Measurements from ENCODE around the gene LCN6. TPM values are rescaled to one million over a fixed set of nuclear protein-coding genes. Genes with fewer than 3 reads are reported as not detected.
A peak's percentile ranks its signal among the peaks of the same experiment; 100 is the strongest.

LCN6 gene
- total and polyA plus RNA-seq, 2 donors (not counting 1 experiment from before 2014, with no cell fraction given) = 0.18 TPM; not detected in 1

DNA sequence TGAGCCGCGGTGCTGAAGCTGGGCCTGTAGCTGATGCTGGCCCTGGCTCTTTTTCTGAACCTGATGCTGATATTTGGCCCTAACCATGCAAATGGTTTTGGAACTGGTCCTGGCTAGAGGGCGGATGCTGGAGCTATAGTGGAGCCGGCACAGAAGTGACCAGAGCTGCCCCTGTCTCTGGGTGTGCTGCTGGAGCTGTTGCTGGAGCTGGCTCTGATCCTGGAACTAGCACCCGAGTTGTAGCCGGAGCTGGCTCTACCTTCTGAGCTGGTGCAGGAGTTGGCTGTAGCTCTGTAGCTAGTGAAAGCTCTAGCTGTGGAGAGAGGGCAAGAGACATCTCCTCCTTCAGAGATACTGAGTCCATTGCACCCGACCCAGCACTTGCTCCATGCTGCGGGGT is 18.4 kb downstream of the LCN6 start:
- Histone ChIP-seq H3K27me3 (replicated peaks in 1 of 4; ENCODE audit: control extremely low read depth in 1 of 4, control insufficient read depth in 3 of 4, insufficient read depth in 4 of 4, low read length in 3 of 4) (no peaks in the 10 kb centered on the region), H3K79me2 (ENCODE audit: control insufficient read depth, insufficient read depth, low read length) (peaks cover 28% of the 10 kb centered on the region), H3K4me3 (ENCODE audit: control extremely low read depth in 1 of 5, extremely low read depth in 1 of 5, insufficient read depth in 1 of 5, low read depth in 2 of 5, low read length in 4 of 5) (no peak overlapping the region), H2AFZ (ENCODE audit: insufficient read depth, low read depth, low read length, poor library complexity, severe bottlenecking) (no peak overlapping the region), H3K9ac (ENCODE audit: low read length) (no peak overlapping the region), H3K27ac (ENCODE audit: low read length in 2 of 2) (no peak overlapping the region), H4K20me1 (ENCODE audit: control insufficient read depth, insufficient read depth, low read length, poor library complexity, severe bottlenecking) (peaks cover 30% of the 10 kb centered on the region), H3K4me1 (ENCODE audit: control insufficient read depth in 2 of 2, insufficient read depth in 2 of 2, low read length in 2 of 2) (peaks cover 22 to 35% of the 10 kb centered on the region in 2 donors), H3K36me3 (replicated peaks in 1 of 2; ENCODE audit: control extremely low read depth in 1 of 2, control insufficient read depth in 1 of 2, extremely low read depth in 1 of 2, insufficient read depth in 2 of 2, low read length in 1 of 2) (peaks cover 0 to 18% of the 10 kb centered on the region in 2 experiments), H3K4me2 (replicated peaks; ENCODE audit: low read depth, low read length, poor library complexity, severe bottlenecking) (no peak overlapping the region), H3K9me3 (ENCODE audit: control extremely low read depth in 1 of 3, control insufficient read depth in 2 of 3, insufficient read depth in 1 of 3, low read length in 2 of 3) (no peaks in the 10 kb centered on the region)
- H3K27me3 Mint-ChIP-seq = no peaks in the 10 kb centered on the region
- intact Hi-C loops (cut with micrococcal nuclease) = no loop called here
- POLR2A ChIA-PET = interaction anchor here (0.7 to 5.1 kb wide), 10 partner anchors 11 to 59 kb away, joined by 3 to 83 read pairs (median 9); partner anchors contain the start of genes LCN6 and LCN8
- CTCF ChIA-PET = interaction anchor here (0.7 to 7.2 kb wide), 11 partner anchors 11 to 317 kb away, joined by 3 to 102 read pairs (median 4); partner anchors contain the start of genes LCN10, LCN6 and LCN8
- no peak for DNase-seq
- TF ChIP-seq, protein P1, sequence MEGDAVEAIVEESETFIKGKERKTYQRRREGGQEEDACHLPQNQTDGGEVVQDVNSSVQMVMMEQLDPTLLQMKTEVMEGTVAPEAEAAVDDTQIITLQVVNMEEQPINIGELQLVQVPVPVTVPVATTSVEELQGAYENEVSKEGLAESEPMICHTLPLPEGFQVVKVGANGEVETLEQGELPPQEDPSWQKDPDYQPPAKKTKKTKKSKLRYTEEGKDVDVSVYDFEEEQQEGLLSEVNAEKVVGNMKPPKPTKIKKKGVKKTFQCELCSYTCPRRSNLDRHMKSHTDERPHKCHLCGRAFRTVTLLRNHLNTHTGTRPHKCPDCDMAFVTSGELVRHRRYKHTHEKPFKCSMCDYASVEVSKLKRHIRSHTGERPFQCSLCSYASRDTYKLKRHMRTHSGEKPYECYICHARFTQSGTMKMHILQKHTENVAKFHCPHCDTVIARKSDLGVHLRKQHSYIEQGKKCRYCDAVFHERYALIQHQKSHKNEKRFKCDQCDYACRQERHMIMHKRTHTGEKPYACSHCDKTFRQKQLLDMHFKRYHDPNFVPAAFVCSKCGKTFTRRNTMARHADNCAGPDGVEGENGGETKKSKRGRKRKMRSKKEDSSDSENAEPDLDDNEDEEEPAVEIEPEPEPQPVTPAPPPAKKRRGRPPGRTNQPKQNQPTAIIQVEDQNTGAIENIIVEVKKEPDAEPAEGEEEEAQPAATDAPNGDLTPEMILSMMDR (IDR thresholded peaks at IDR 0.05) = no peak
- TF ChIP-seq EZH2 (IDR thresholded peaks at IDR 0.05; ENCODE audit: borderline replicate concordance, insufficient read depth, low read depth, low read length, poor library complexity, severe bottlenecking) = no peak
- 97% methylated on average over 8 of the region's 8 CpGs for WGBS (ENCODE audit: insufficient coverage)
- ATAC-seq (ENCODE audit: low read depth) = no peak
- H3K4me3 Mint-ChIP-seq = peak overlapping the region; percentile 74
- H3K27ac Mint-ChIP-seq = peak overlapping the region; percentile 32
- H3K9me3 Mint-ChIP-seq (ENCODE audit: insufficient read depth) = no peaks in the 10 kb centered on the region
- H3K4me1 Mint-ChIP-seq = peaks cover 38% of the 10 kb centered on the region

DNA sequence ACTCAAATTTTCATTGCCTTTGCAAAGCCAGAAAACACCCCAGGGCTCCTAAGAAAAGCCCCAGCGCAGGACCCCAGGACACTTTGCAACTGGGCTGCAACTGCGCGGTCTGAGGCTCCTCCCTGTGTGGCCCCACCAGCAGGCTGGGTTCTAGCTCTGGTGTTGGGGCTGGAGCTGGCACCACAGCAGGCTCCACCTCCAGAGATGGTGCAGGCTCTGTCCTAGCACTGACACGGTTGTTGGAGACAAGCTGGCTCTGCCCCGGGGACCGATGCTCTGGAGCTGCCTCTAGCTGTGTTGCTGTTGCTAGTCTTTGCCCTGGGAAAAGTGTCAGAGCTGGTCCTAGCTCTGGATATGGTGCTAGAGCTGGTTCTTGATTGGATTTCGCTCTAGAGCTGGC is 19.2 kb downstream of the LCN6 start:
- H3K4me1 Mint-ChIP-seq = peaks cover 43% of the 10 kb centered on the region
- intact Hi-C loops (cut with micrococcal nuclease) = no loop called here
- no peak for ATAC-seq (ENCODE audit: low read depth)
- H3K9me3 ChIP-seq (ENCODE audit: control extremely low read depth in 1 of 3, control insufficient read depth in 2 of 3, insufficient read depth in 1 of 3, low read length in 2 of 3) = no peaks in the 10 kb centered on the region
- CTCF ChIA-PET = interaction anchor here (0.6 to 7.2 kb wide), 16 partner anchors 9 to 338 kb away, joined by 3 to 102 read pairs (median 6); partner anchors contain the start of genes LCN10, LCN15, LCN6 and LCN8
- H3K27ac Mint-ChIP-seq = peak overlapping the region; percentile 59
- H3K4me3 ChIP-seq (ENCODE audit: control extremely low read depth in 1 of 5, extremely low read depth in 1 of 5, insufficient read depth in 1 of 5, low read depth in 2 of 5, low read length in 4 of 5) = peak overlapping the region in 4 of 5 experiments; percentile 66 to 99 (median 94)
- peak overlapping the region; percentile 79 for H2AFZ ChIP-seq (ENCODE audit: insufficient read depth, low read depth, low read length, poor library complexity, severe bottlenecking)
- H4K20me1 ChIP-seq (ENCODE audit: control insufficient read depth, insufficient read depth, low read length, poor library complexity, severe bottlenecking) = peaks cover 38% of the 10 kb centered on the region
- POLR2A ChIA-PET = interaction anchor here (0.8 to 5.1 kb wide), 15 partner anchors 9 to 49 kb away, joined by 3 to 83 read pairs (median 6); partner anchors contain the start of genes LCN15, LCN6 and LCN8
- peak overlapping the region; percentile 96 for H3K4me2 ChIP-seq (replicated peaks; ENCODE audit: low read depth, low read length, poor library complexity, severe bottlenecking)
- no peaks in the 10 kb centered on the region for H3K9me3 Mint-ChIP-seq (ENCODE audit: insufficient read depth)
- peaks cover 22 to 35% of the 10 kb centered on the region in 2 donors for H3K4me1 ChIP-seq (ENCODE audit: control insufficient read depth in 2 of 2, insufficient read depth in 2 of 2, low read length in 2 of 2)
- peaks cover 29% of the 10 kb centered on the region for H3K79me2 ChIP-seq (ENCODE audit: control insufficient read depth, insufficient read depth, low read length)
- no peak for DNase-seq
- H3K27me3 Mint-ChIP-seq = no peaks in the 10 kb centered on the region
- peak overlapping the region; percentile 74 for H3K4me3 Mint-ChIP-seq
- peaks cover 0 to 25% of the 10 kb centered on the region in 2 experiments for H3K36me3 ChIP-seq (replicated peaks in 1 of 2; ENCODE audit: control extremely low read depth in 1 of 2, control insufficient read depth in 1 of 2, extremely low read depth in 1 of 2, insufficient read depth in 2 of 2, low read length in 1 of 2)
- TF ChIP-seq, protein P1 (IDR thresholded peaks at IDR 0.05) = no peak
- TF ChIP-seq EZH2 (IDR thresholded peaks at IDR 0.05; ENCODE audit: borderline replicate concordance, insufficient read depth, low read depth, low read length, poor library complexity, severe bottlenecking) = no peak
- no peak overlapping the region for H3K27ac ChIP-seq (ENCODE audit: low read length in 2 of 2)
- 81% methylated on average over 7 of the region's 7 CpGs for WGBS (ENCODE audit: insufficient coverage)
- H3K9ac ChIP-seq (ENCODE audit: low read length) = peak overlapping the region; percentile 95
- no peaks in the 10 kb centered on the region for H3K27me3 ChIP-seq (replicated peaks in 1 of 4; ENCODE audit: control extremely low read depth in 1 of 4, control insufficient read depth in 3 of 4, insufficient read depth in 4 of 4, low read length in 3 of 4)
